Cardiac fibroblast (primary cell): ENCODE measurements around the gene PTPRU.
"Not testable (repeated sequence)": the region's sequence is repeated elsewhere in the genome, so short reads cannot be mapped to it uniquely, and the experiment has no call there.

Experiments used
- DNase-seq, 2 donors: peaks; one replicate each; pipeline versions ENCODE4 v3.0.0 to v3.0.0-alpha.2; 2010; ENCODE audit warnings: low read depth in 2 of 2
- H3K4me3 ChIP-seq, 2 donors: replicated peaks in 1 of 2; 1 replicate in 1 of 2; 2 replicates in 1 of 2; pipeline ENCODE4 v1.5.1; 2011; ENCODE audit warnings: low read depth in 2 of 2, low read length in 2 of 2, mild to moderate bottlenecking in 2 of 2, moderate library complexity in 1 of 2
- TF ChIP-seq, protein P1 (sequence below): IDR thresholded peaks from one replicate; pipeline ENCODE4 v1.5.1; 2011; ENCODE audit warnings: low read depth, mild to moderate bottlenecking, low read length, inconsistent platforms

Gene PTPRU

DNA sequence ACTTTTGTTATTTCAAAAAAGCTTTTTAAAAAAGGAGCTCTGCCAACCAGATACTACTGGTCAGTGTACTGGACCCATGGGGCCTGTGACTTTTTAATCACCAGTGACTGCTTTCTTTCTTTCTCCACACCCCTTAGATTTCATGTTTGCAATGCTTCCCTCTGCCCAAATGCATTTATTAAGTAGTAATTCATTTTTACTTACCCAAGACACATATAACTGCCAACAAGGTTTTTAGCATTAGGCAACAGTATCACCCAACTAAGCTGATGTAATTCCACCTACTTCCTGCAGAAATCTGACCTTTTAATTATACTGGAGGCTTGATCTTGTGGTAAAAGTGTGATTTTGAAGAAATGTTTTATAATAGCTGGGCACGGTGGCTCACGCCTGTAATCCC is 18.1 kb upstream of the PTPRU start:
- DNase-seq, result peak; percentile 9 to 60
- TF ChIP-seq, protein P1, sequence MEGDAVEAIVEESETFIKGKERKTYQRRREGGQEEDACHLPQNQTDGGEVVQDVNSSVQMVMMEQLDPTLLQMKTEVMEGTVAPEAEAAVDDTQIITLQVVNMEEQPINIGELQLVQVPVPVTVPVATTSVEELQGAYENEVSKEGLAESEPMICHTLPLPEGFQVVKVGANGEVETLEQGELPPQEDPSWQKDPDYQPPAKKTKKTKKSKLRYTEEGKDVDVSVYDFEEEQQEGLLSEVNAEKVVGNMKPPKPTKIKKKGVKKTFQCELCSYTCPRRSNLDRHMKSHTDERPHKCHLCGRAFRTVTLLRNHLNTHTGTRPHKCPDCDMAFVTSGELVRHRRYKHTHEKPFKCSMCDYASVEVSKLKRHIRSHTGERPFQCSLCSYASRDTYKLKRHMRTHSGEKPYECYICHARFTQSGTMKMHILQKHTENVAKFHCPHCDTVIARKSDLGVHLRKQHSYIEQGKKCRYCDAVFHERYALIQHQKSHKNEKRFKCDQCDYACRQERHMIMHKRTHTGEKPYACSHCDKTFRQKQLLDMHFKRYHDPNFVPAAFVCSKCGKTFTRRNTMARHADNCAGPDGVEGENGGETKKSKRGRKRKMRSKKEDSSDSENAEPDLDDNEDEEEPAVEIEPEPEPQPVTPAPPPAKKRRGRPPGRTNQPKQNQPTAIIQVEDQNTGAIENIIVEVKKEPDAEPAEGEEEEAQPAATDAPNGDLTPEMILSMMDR, result no peak
- no peak overlapping the region for H3K4me3 ChIP-seq

DNA sequence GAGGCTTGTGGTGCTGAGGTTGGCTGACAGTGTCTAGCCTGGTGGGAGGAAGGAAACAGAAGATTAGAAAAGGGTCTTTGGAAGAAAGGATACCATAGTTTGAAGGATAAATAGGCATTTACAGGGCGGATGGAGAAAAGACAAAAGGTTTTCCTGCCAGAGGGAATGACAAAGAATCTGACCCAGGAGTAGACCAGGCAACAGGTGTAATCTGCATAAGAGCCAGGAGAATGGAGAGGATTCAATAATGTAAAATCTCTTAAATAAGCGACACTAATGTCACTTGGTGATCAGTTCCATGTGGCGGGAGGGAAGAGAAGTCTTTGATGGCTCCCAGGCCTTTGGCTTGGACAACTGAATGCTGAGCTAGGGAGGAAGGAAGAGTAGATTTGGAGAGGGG is 15.0 kb upstream of the PTPRU start:
- TF ChIP-seq, protein P1, result no peak
- H3K4me3 ChIP-seq, result no peak overlapping the region
- no peak for DNase-seq

DNA sequence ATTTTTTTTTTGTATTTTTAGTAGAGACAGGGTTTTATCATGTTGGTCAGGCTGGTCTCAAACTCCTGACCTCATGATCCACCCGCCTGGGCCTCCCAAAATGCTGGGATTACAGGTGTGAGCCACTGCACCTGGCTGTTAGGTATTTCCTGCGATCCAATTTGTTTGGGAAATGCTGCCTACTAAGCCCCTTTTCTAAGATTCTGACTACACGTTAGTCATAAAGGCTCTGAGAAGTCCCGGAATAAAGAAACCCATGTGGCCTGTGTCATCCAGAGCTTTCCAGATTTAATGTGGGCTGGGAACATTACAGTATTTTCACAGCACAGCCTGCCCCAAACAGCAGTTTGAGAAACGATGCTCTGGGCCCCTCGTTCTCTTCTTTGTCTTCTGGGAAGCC is 14.1 kb upstream of the PTPRU start:
- H3K4me3 ChIP-seq, DNase-seq: not testable (repeated sequence)

DNA sequence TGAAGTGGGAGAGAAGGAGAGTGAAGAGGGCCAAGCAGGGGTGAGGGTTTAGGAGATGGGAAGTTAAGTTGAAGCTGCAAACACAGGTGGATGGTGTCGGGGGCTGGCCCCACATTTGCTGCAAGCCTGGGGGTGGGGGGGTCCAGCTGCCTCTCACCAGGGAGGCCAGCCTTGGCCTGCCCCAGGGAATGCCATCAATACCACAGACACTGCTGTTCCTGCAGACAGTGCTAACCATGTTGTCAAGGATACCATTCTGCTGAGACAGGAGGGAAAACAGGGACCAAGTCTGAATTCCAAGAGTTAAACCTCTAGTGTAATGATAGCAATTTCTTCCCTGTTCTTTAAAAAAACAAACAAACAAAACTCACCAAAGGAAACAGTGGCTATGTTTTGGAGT is 13.6 kb upstream of the PTPRU start:
- TF ChIP-seq, protein P1, result no peak
- H3K4me3 ChIP-seq, result no peak overlapping the region
- DNase-seq, result no peak

DNA sequence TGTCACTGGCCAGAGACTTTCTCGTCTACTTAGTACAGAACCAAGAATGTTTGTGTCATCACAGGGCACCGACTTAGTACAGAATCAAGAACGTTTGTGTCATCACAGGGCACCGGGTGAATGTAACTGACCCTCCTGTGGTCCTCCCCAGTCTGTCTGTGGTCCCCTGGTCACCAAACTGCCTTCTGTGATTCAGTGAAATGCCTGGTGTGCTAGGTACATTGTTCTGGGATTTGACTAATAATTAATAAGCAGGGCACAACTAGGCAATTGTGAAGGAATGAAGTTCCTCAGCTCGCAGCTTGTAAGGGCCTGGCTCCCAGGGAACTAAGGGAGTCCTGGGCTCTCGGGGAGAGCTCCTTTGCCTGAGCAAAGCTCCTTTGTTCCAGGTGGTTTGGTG is 12.8 kb upstream of the PTPRU start:
- H3K4me3 ChIP-seq, result no peak overlapping the region
- TF ChIP-seq, protein P1, result no peak
- DNase-seq, result no peak

DNA sequence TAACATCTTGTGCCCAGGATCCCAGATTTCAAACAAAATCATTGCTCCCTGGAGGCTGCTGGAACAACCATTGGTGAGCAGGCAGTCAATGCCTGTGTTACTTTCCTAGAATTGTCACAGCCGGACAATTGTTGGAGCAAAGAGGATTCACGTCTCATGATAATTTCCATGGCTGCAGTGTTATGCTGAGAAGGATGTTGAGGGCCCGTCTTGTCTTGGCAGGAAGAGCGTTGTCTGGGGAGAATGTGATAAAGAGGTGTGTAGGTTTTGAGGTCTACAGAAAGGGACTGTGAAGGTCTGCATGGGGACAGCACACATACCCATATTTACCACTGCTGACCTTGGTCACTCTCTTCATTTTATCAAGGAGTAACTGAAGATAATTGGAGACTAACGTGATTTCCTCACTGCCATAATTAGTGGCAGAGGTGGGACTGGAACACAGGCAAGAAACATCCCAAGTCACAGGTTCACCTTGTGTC is 11.9 kb upstream of the PTPRU start:
- no peak for DNase-seq
- H3K4me3 ChIP-seq, result no peak overlapping the region
- TF ChIP-seq, protein P1, result no peak

DNA sequence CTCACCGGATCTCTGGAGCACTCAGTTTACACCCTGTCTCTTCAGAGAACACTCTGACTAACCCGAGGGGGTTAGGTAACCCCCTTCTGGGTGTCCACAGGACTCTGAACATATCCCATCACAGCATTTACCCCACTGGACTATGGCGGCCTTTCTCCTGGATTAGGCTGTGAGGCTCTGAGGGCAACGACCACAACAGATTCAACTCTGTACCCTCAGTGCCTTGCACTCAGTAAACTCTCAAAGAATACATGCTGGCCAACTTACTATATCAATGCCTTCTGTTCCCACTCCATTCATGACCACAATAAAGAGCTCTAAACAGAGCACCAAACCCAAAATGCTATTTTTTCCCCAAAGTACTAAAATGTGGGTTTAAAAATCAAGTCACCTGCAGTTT is 11.0 kb upstream of the PTPRU start:
- DNase-seq, result no peak

More for the DNA sequence above, 11.0 kb upstream of the PTPRU start:
- no peak overlapping the region for H3K4me3 ChIP-seq
- TF ChIP-seq, protein P1, result no peak
